Hematopoietic multipotent progenitor cell treated with erythropoietin and hydrocortisone succinate and interleukin-3 and kit ligand, for 4 days (in vitro differentiated cells): ENCODE results near the gene LYPD5.

Experiments
- DNase-seq: peaks from one replicate; pipeline ENCODE4 v3.0.0-alpha.2; 2015

The LYPD5 gene

GRCh38 chr19:43804432-43804831 lies 2.2 kb upstream of the LYPD5 start:
- DNase-seq: no peak

GRCh38 chr19:43799502-43800142 lies 2.6 kb downstream of the LYPD5 start:
- DNase-seq: no peak

- DNase-seq: peak; percentile 45
Measured at GRCh38 chr19:43798546-43799409, 3.5 kb downstream of the LYPD5 start.

GRCh38 chr19:43798026-43798545 lies 4.2 kb downstream of the LYPD5 start:
- DNase-seq: no peak

GRCh38 chr19:43797556-43797955 lies 4.7 kb downstream of the LYPD5 start:
- no peak for DNase-seq

GRCh38 chr19:43797118-43797517 lies 5.1 kb downstream of the LYPD5 start:
- no peak for DNase-seq

GRCh38 chr19:43790587-43790986 lies 11.7 kb downstream of the LYPD5 start:
- DNase-seq: no peak

GRCh38 chr19:43789029-43789428 lies 13.2 kb downstream of the LYPD5 start:
- peak; percentile 69 for DNase-seq

- DNase-seq: no peak
Measured at GRCh38 chr19:43786665-43787064, 15.6 kb downstream of the LYPD5 start.

- DNase-seq: peak; percentile 87
Measured at GRCh38 chr19:43784981-43785808, 17.1 kb downstream of the LYPD5 start.

- peak; percentile 64 for DNase-seq
Measured at GRCh38 chr19:43784241-43784980, 17.8 kb downstream of the LYPD5 start.

- DNase-seq: no peak
Measured at GRCh38 chr19:43783636-43784035, 18.6 kb downstream of the LYPD5 start.

GRCh38 chr19:43782689-43783231 lies 19.5 kb downstream of the LYPD5 start:
- peak; percentile 81 for DNase-seq

- DNase-seq: no peak
Measured at GRCh38 chr19:43782311-43782660, 20.0 kb downstream of the LYPD5 start.

- no peak for DNase-seq
Measured at GRCh38 chr19:43781630-43782310, 20.5 kb downstream of the LYPD5 start.

- peak; percentile 91 for DNase-seq
Measured at GRCh38 chr19:43780706-43781525, 21.3 kb downstream of the LYPD5 start, which contains the start of gene KCNN4. KCNN4 (minus strand) TSS chr19:43780973; CDS start chr19:43780861, 112 bp downstream.

GRCh38 chr19:43779820-43780219 lies 22.4 kb downstream of the LYPD5 start:
- peak; percentile 81 for DNase-seq

GRCh38 chr19:43779147-43779819 lies 23.0 kb downstream of the LYPD5 start:
- DNase-seq: peak; percentile 53

GRCh38 chr19:43778651-43779050 lies 23.6 kb downstream of the LYPD5 start:
- no peak for DNase-seq

- peak; percentile 95 for DNase-seq
Measured at GRCh38 chr19:43777163-43777695, 25.0 kb downstream of the LYPD5 start.
